SW 1271 (cell line): ENCODE measurements around the gene KCNT2.
"Not testable (repeated sequence)": the region's sequence is repeated elsewhere in the genome, so short reads cannot be mapped to it uniquely, and the experiment has no call there.

Source experiments
- DNase-seq, 2 experiments: peaks; one replicate each; lab custom pipeline; 2025; lab: John Stamatoyannopoulos, UW

The KCNT2 gene

GRCh38 chr1:196312739-196313138 is 295.5 kb downstream of the KCNT2 start:
- no peak for DNase-seq

- peak in 1 of 2 experiments; percentile 26 for DNase-seq
Observed at GRCh38 chr1:196309386-196309785, 298.9 kb downstream of the KCNT2 start.

GRCh38 chr1:196308176-196308575 is 300.1 kb downstream of the KCNT2 start:
- no peak for DNase-seq

- DNase-seq, result no peak
Observed at GRCh38 chr1:196306421-196306820, 301.8 kb downstream of the KCNT2 start.

GRCh38 chr1:196305216-196305615 is 303.0 kb downstream of the KCNT2 start:
- DNase-seq, result no peak

- no peak for DNase-seq
Observed at GRCh38 chr1:196302981-196303380, 305.3 kb downstream of the KCNT2 start.

GRCh38 chr1:196302420-196302819 is 305.8 kb downstream of the KCNT2 start:
- DNase-seq, result no peak

DNA sequence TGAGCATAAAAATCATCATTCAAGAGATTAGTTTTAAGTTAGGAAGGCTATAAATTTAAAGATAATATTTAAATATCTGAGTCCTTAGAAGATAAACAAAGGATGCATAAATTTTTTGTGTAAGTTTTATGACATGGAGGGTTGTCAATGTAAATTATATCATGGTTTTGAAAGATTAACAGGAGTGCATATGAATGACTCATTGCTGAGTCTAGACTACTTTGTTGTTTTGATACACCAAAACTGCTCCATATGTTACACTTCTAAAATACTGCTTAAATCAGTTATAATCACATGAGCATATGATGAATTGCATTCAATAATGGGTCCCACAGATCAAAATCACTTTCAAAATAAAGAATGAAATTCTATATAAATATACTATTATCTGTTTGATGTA is 312.5 kb downstream of the KCNT2 start:
- no peak for DNase-seq

DNA sequence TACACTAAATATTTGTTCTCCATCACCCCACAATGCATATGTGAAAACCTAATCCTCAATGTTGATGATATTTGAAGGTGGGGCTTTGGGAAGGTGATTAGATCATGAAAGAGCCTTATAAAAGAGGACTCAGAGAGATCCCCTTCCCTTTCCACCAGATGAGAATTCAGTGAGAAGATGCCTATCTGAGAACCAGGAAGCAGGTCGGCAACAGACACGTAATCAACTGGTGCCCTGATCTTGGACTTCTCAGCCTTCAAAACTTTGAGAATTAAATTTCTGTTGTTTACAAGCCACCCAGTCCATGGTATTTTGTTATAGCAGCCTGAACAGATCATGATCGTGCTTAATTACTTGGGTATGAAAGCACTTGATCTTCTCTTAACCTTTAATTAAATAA is 329.4 kb downstream of the KCNT2 start:
- no peak for DNase-seq

GRCh38 chr1:196277860-196278259 is 330.4 kb downstream of the KCNT2 start:
- no peak for DNase-seq

- no peak for DNase-seq
Observed at GRCh38 chr1:196271212-196271947, 336.9 kb downstream of the KCNT2 start.

- not testable (repeated sequence) for DNase-seq
Observed at GRCh38 chr1:196263086-196263485, 345.2 kb downstream of the KCNT2 start.

GRCh38 chr1:196260270-196260669 is 348.0 kb downstream of the KCNT2 start:
- no peak for DNase-seq

- DNase-seq, result no peak
Observed at GRCh38 chr1:196259316-196259715, 348.9 kb downstream of the KCNT2 start.

DNA sequence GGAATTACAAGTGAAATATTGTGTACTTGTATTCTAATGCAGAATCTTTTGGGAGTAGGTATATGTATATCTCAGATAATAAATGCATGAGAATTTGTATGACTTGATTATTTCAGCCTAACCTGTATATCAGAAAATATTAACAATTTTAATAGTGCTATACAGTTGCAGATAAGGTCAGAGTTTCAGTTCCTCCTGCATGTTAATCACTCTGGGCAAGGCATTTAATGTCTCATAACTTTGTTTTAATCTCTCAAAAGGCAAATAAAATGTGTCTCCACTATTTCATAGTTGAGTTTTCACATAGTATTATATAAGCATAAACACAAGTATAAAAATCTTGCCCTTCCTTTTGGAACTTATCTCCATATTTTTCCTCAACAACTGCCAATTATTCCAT is 352.5 kb downstream of the KCNT2 start:
- DNase-seq, result no peak

DNA sequence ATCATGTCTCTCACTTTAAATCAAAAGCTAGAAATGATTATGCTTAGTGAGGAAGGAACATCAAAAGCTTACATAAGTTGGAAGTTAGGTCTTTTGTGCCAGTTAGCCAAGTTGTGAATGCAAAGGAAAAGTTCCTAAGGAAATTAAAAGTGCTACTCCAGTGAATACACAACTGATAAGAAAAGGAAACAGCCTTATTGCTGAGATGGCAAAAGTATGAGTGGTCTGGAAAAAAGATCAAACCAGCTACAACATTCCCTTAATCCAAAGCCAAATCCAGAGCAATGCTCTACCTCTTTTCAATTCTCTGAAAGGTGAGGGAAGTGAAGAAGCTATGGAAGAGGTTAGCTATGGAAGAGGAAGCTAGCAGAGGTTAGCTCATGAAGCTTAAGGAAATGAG is 378.7 kb downstream of the KCNT2 start:
- DNase-seq, result no peak

GRCh38 chr1:196214866-196215265 is 393.4 kb downstream of the KCNT2 start:
- no peak for DNase-seq

- no peak for DNase-seq
Observed at GRCh38 chr1:196209983-196210382, 398.3 kb downstream of the KCNT2 start.

GRCh38 chr1:196209265-196209664 is 399.0 kb downstream of the KCNT2 start:
- DNase-seq, result no peak

DNA sequence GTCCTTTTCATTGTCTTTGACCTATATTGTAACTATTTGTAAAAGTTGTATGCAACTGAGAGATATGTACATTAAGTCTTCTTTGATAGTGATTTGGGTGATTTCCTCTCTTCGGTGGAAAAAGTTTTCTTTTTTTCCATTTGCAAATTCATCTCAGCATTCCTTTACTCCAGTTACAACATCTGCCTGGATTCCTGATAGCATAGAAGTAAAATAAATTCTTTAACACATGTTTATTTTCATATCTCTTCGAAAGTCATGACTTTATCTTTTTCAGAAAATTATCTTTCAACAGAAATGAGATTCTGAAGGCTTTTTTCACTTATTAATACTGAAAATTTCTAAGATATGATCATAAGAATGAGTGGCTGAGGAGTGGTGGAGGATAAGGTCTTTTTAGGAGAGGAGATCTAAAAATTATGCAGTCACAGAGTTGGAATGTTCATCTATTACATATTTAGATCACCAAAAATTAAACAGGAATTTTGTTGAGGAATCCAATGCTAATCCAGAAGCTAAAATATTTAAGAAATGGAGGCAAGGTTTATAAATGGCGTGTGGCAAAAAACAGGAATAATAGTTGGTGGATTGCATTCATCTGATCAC is 400.5 kb downstream of the KCNT2 start:
- DNase-seq, result no peak

GRCh38 chr1:196205882-196206281 is 402.4 kb downstream of the KCNT2 start:
- no peak for DNase-seq

DNA sequence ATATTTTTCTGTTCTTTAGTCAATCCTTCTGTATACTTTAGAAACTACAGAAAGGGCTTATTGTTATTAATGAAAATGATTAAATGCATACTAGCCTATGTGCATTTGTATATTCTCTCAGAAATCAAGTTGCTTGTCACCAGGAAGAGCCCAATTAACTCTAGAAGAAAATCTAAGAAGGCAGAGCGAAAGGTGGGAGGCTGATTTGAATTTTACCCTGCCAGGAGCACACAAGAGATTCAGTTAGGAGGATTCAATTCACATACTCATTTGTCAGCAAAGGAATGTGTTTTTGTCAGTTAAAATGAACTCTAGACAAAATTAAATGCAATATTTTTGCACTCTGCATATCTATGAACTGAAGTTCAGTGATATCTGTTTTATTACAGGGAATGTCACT is 411.8 kb downstream of the KCNT2 start:
- DNase-seq, result no peak

GRCh38 chr1:196193896-196194559 is 414.2 kb downstream of the KCNT2 start:
- no peak for DNase-seq
